NCI-H69 (cell line): ENCODE measurements around the gene IRF2.

Experiments used
- DNase-seq: peaks from one replicate; lab custom pipeline; 2025; lab: John Stamatoyannopoulos, UW

Gene IRF2

GRCh38 chr4:184450743-184451535 lies 23.4 kb downstream of the IRF2 start:
- no peak for DNase-seq

- DNase-seq = no peak
Measured at GRCh38 chr4:184450045-184450444, 24.3 kb downstream of the IRF2 start.

- DNase-seq = no peak
Measured at GRCh38 chr4:184448821-184449220, 25.5 kb downstream of the IRF2 start.

GRCh38 chr4:184448141-184448540 lies 26.2 kb downstream of the IRF2 start:
- DNase-seq = no peak

- no peak for DNase-seq
Measured at GRCh38 chr4:184447664-184448063, 26.7 kb downstream of the IRF2 start.

GRCh38 chr4:184446132-184446658 lies 28.2 kb downstream of the IRF2 start:
- DNase-seq = peak; percentile 22

GRCh38 chr4:184444953-184445309 lies 29.4 kb downstream of the IRF2 start:
- no peak for DNase-seq

- DNase-seq = no peak
Measured at GRCh38 chr4:184444215-184444952, 30.0 kb downstream of the IRF2 start.

GRCh38 chr4:184443318-184443717 lies 31.0 kb downstream of the IRF2 start:
- DNase-seq = no peak

- no peak for DNase-seq
Measured at GRCh38 chr4:184442314-184442635, 32.1 kb downstream of the IRF2 start.

- no peak for DNase-seq
Measured at GRCh38 chr4:184441461-184442313, 32.7 kb downstream of the IRF2 start.

GRCh38 chr4:184440595-184441358 lies 33.6 kb downstream of the IRF2 start:
- no peak for DNase-seq

GRCh38 chr4:184439856-184440594 lies 34.3 kb downstream of the IRF2 start:
- DNase-seq = no peak

- DNase-seq = no peak
Measured at GRCh38 chr4:184439386-184439785, 35.0 kb downstream of the IRF2 start.

- no peak for DNase-seq
Measured at GRCh38 chr4:184438375-184438774, 36.0 kb downstream of the IRF2 start.

GRCh38 chr4:184437565-184438265 lies 36.6 kb downstream of the IRF2 start:
- DNase-seq = peak; percentile 19

GRCh38 chr4:184434501-184435066 lies 39.8 kb downstream of the IRF2 start:
- DNase-seq = no peak

GRCh38 chr4:184434021-184434420 lies 40.3 kb downstream of the IRF2 start:
- DNase-seq = no peak

- DNase-seq = no peak
Measured at GRCh38 chr4:184433258-184433892, 41.0 kb downstream of the IRF2 start.
